ENCODE measurements around the gene CATSPER3.

GRCh38 chr5:135048930-135049329 is 81.2 kb downstream of the CATSPER3 start:
- TF ChIP-seq CTCF (conservative IDR thresholded peaks at IDR 0.05; ENCODE audit: low read length) (no peak), EZH2phosphoT487 (IDR thresholded peaks at IDR 0.05; ENCODE audit: borderline replicate concordance) (no peak)

All from Loucy (cell line).